Activated CD8-positive, alpha-beta memory T cell treated with anti-CD3 and anti-CD28 coated beads for 1 hour (primary cell): ENCODE measurements around the gene EIF5A2.
A peak's percentile ranks its signal among the peaks of the same experiment; 100 is the strongest.
"Not testable (repeated sequence)": the region's sequence is repeated elsewhere in the genome, so short reads cannot be mapped to it uniquely, and the experiment has no call there.

Source experiments
- DNase-seq, 2 donors: peaks; one replicate each; pipeline ENCODE4 v3.0.0-alpha.2; 2020; ENCODE audit warnings: low read depth in 1 of 2; ENCODE audit errors: extremely low read depth in 1 of 2

The EIF5A2 gene

DNA sequence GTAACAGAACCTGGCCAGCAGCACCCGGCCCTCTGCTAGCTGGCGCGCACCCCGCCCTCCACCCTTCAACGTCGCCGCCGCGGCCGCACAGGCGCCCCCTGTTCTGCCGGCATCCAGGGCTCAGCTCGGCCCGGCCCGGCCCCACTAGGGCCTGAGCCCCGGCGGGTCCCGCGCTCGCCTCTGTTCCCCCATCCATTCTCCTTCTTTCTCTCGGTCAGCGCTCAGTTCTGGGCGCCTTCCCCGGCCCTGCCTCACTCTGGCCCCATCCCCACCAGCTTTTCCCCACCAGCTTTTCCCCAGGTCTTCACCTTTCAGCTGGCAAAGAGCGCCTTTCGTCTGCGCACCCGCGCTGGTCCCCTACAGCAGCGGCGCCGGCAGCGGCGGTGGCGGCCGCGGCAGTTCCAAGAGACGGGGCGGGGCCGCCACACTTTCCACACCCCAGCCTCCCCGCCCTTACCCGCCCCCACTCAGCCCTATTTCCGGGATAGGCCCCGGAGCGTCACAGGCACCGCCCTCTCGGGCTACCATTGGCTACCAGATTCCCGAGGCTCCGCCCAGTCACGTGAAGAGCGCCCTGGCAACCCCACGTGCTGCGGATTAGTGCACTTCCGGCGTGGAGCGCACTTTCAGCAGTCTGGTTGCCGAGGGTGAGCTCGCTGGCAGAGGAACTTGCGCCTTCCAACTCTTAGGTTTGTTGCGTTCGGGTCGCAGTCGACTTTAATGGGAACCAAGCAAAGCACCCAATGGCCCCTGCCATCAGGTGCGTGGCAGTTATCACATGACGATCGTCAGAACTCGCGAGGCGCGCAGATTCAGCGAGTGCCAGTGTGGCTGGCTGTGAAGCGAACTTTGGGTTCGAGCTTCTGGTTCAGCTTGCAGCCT lies at the start of gene EIF5A2:
TSS of gene EIF5A2 (minus strand) at position 403 of the 882 bp plus-strand sequence. CDS start 831 bp downstream, outside the sequence.
- peak; percentile 89 to 90 for DNase-seq

DNA sequence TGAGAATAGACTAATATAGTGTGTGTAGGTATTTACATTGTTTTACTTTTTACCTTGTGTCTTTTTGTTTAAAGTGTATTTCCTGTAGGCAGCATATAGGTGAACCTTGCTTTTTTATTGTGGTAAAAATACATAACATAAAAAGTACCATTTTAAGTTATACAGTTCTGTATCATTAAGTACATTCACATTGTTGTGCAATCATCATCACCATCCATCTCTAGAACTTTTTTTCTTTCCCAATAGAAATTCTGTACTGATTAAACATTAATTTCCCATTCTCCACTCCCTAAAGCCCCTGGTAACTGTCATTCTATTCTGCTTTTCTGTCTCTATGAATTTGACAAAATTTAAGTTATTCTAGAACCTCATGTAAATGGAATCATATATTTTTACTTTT lies 48.2 kb upstream of the EIF5A2 start:
- no peak for DNase-seq

DNA sequence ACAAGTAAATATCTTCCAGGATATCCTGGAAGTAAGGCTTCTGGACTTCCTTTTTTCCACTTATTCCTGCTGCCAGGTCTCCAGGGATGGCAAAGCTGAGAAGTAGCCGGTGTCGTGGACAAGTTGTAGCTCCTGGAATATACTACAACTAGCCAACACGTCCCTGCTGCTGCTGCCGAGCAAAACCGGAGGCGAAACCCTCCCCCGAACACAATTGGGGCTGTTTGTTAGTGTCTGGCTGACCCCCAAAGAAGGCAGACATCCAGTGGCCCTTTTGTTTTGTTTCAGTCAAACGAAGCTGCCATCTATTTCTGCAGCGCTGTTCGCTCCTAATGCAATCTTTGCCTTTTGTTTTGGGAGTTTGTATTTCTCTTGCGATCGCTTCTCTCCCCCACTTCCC lies 45.3 kb upstream of the EIF5A2 start:
- DNase-seq, result no peak

DNA sequence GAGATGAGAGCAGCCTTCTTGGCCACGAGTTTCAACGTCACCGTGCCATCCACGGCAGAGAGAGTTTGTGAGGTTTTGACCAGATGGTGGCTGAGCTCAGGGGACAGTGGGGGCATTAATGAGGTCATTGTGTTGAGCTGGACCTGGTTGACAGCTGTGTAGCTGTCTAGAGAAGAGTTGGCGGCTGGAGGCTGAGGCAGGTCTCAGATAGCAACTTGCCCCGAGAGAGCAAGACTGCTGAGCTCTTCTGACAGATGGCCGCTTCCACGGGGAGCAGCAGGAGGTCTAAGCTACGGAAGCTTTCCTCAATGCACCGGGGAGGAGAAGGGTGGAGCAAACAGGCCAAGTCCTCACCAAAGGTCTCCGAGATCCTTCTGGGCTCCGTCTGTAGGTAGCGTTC lies 44.8 kb upstream of the EIF5A2 start:
- no peak for DNase-seq

DNA sequence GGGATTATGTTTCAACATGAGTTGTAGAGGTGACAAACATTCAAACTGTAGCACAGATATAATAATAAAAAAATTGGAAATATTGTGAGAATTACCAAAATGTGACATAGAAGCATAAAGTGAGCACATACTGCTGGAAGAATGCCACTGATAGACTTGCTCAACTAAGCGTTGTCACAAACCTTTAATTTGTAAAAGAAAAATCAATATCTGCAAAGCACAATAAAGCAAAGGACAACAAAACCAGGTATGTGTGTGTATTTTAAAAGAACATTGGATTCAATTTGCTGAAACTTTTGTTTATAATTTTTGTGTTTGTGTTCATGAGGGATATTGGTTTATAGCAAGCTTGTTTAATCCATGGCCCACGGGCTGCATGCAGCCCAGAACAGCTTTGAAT lies 40.8 kb upstream of the EIF5A2 start:
- DNase-seq, result no peak

DNA sequence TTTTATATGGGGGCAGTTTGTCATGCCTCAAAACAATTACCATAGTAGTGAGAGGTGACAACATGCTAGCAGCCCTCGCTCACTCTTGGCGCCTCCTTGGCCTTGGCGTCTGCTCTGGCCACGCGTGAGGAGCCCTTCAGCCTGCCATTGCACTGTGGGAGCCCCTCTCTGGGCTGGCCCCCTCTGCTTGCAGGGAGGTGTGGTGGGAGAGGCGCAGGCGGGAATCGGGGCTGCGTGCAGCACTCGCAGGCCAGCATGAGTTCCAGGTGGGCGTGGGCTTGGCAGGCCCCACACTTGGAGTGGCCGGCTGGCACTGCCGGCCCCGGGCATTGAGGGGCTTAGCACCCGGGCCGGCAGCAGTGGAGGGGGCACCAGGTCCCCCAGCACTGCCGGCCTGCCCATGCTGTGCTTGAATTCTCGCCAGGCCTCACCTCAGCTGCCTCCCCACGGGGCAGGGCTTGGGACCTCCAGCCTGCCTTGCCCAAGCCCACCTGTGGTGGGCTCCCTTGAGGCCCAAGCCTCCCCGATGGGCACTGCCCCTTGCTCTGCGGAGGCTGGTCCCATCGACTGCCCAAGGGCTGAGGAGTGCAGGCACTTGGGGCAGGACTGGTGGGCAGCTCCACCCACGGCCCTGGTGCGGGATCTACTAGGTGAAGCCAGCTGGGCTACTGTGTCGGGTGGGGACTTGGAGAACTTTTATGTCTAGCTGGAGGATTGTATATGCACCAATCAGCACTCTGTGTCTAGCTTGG lies 38.8 kb upstream of the EIF5A2 start:
- no peak for DNase-seq

DNA sequence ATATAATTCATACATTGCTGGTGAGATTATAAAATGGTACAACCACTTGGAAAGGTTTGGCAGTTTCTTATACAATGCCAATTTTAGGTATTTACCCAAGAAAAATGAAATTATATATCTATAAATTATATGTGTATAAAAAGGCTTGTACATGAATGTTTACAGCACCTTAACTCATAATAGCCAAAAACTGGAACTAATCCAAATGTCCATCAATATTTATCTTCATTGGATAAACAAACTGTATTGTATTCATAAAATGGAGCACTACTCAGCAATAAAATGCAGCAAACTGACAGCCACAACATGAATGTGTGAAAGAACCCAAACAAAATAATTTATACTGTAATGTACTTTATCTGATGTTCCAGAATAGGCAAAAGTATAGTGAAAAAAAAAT lies 33.6 kb upstream of the EIF5A2 start:
- DNase-seq, result no peak

DNA sequence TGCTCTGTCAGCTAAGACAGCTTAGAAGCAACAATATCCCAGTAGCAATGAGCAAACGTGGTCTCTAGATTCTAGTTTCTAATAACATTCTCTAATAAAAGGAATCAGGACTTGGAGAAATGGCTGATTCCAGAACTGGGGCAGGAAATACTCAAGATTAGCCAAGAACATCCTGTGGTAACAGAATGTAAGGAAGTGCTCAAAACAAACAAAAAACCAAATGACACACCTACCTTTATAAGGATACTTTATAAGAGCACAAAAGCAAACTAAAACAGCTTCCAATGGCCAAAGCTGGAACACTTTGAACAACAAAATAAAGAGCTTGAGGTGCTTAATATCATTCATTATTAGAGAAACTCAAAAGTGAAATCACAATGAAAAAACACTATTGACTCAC lies 33.1 kb upstream of the EIF5A2 start:
- no peak for DNase-seq

DNA sequence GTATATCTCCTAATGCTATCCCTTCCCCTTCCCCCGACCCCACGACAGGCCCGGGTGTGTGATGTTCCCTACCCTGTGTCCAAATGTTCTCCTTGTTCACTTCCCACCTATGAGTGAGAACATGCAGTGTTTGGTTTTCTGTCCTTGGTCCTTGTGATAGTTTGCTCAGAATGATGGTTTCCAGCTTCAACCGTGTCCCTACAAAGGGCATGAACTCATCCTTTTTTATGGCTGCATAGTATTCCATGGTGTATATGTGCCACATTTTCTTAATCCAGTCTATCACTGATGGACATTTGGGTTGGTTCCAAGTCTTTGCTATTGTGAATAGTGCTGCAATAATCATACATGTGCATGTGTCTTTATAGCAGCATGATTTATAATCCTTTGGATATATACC lies 24.6 kb upstream of the EIF5A2 start:
- not testable (repeated sequence) for DNase-seq

DNA sequence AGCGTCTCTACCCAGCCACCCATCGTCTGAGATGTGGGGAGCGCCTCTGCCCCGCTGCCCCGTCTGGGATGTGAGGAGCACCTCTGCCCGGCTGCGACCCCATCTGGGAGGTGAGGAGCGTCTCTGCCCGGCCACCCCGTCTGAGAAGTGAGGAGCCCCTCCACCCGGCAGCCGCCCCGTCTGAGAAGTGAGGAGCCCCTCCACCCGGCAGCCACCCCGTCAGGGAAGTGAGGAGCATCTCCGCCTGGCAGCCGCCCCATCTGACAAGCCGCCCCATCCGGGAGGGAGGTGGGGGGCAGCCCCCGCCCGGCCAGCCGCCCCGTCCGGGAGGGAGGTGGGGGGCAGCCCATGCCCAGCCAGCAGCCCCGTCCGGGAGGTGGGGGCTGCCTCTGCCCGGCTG lies 15.1 kb upstream of the EIF5A2 start:
- not testable (repeated sequence) for DNase-seq

DNA sequence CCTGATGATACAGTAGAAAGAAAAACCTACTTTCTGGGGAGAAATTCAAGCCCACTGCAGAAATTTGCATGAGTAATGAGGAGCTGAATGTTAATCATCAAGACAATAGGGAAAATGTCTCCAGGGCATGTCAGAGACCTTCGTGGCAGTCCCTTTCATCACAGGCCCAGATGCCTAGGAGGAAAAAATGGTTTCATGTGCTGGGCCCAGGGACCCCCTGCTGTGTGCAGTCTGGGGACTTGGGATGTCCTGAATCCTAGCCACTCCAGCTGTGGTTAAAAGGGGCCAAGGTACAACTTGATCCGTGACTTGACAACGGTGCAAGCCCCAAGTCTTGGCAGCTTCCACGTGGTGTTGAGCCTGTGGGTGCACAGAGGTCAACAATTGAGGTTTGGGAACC lies 10.3 kb upstream of the EIF5A2 start:
- no peak for DNase-seq

DNA sequence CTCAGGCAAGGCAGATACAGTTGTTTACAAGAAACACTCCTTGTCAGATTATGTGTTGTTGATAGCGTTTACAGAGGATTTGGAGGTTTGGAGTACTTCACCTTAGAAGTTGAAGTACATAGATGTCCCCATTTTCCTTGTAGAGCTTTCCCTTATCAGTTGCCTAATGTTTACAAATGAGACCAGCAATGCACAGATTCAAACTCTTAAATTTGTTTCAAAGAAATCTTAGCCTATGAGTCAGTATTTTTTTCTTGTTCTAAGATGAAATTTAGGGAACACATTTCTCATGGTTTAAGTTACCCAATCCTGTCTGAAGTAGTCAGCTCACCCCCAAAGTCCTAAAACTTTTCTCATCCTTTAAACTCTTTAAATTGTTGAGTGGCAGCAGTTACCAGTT lies 6.3 kb upstream of the EIF5A2 start:
- no peak for DNase-seq

DNA sequence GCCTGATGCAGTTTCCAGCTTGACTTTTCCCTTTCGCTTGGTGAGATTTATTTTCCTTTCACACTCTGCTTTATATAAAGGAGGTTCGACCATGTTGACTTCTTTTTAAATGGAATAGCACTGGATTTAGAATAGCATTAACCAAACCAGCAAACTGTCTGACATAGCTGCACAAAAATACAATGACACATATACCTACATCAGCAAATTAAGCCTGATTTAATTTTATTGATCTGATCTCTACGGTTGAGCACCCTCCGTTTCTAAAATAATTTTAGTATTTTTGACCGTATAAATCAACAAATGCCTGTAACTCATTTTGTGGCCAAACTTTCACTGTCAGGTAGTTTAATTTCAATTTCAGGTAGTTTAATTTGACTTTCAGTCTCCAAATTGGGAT lies 5.8 kb upstream of the EIF5A2 start:
- DNase-seq, result no peak

DNA sequence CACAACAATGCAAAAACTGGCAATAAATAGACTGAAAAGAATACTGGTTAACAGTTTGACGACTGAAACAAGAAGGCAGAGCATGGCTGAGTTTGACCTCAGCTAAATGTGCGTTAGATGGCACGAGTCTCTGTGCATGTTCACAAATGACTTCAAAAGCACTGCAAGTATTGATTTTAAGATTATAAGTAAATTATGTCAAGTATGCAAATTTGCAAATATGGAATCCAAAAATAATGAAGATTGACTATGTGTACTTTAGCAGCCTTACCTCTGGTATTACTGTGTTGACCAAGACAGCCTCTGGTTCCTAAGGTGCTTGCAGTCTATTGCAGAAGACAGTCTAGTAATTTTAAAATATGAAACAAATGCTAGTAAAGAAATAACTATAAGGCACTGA lies 2.6 kb upstream of the EIF5A2 start:
- DNase-seq, result no peak

DNA sequence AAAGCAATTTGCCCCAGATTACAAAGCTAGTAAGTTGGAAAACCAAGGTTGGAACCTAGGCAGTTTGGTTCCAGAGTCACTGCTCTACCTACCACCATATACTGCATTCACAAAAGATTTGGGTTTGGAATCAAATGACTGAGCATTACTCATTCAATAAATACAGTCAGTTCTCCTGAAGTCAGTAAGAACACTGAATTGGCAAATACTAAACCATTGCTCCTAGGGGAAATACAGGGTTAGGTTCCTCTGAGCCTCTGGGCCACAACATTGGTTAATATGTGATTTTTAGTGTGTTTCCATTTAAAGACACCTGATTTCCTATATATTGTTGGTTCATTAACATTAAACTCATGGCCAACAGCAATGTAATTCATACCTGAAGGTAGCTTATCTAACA lies 2.1 kb upstream of the EIF5A2 start:
- DNase-seq, result no peak

DNA sequence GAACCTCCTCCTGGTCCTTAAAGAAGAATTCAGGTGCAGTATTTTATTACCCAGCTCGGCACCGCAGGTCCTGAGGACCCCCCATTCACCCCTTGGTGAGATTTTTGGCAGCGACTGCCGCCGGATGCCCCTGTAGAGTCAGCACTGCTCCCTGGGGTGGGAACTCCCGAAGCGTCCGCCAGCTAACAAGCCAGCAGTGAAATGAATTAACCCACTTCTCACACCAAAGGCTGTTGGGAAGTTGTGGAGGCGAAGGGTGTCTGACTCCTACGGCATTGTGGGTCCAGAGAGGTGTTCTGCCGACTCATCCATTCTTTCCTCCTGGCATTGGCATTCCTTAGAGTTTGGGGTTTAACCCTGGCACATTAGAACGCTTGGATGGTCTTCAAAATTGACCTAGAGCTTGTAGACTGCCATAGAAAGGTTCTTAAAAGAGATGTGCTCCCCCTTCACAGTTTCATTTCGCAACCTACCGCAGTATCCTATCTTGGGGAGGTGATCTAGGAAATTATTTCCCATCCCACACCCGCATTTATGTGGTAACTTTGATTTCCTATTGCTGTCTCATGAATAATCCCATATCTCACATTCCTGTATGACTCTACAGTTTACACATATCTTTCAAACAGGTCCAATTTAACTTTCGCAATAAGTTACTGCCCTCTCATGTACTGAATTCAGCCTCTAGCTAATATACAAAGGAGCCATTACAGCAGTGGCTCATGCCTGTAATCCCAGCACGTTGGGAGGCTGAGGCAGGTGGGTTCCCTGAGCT lies 879 bp upstream of the EIF5A2 start:
- DNase-seq, result no peak

DNA sequence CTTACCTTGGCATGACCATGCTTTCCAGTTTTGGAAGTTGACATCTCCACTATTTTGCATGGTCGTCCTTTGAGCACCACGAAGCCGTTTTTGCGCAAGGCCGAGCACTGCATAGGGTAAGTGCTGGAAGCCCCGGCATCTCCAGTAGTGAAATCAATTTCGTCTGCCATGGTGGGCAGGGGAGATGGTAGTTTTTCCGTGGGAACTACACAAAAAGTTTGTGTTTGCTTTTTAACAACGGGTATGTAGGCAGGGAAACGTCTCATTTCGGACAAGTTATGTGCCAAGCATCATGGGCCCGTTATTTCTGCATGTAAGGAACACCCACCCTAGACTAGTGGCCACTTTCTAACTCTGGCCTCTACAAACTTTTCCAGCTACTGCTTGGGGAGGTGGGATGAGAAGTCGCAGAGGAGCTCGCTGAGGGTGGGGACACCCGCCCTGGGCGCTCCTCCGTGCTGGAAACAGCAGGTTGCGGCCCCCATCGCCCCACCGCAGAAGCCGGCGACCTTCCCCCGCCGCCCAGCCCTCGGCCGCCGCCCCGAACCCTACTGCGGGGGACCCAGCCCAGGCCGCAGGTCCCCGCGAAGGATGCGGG lies 701 bp downstream of the EIF5A2 start:
- DNase-seq, result no peak

DNA sequence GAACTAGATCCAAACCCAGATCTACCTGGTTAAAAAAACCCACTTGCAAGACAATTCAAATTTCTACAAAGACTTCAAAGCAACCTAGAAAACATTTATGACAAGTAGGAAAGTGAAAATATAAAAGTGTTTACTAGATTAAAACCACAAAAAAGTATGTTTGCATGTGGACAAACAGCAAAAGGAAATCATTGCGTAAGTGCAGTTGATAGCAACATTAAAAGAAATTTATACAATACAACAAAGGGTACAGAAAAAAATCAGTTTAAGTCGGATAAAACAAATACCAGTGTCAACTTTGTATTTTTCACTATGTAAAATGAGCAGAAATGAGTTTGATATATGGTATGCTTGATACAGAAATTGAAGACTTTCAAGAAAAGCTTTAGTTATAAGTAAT lies 2.6 kb downstream of the EIF5A2 start:
- no peak for DNase-seq

DNA sequence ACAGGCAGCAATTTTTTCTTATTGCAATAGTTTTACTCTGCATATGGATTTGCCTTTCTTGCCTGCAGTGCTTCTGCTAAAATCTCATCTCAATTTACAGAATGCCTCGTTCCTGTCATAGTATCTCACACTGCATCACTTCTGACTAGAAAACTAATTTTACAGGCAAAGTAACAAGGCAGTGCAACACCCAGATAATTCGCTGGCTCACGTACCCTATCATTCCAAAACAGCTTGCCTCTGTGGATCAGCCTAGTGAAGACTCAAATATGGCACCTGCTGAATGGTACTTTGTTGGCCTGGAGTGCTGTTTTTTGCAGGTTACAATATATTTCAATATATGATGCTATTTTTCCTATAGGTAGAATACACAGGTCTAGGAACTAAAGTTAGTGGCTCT lies 5.3 kb downstream of the EIF5A2 start:
- no peak for DNase-seq

DNA sequence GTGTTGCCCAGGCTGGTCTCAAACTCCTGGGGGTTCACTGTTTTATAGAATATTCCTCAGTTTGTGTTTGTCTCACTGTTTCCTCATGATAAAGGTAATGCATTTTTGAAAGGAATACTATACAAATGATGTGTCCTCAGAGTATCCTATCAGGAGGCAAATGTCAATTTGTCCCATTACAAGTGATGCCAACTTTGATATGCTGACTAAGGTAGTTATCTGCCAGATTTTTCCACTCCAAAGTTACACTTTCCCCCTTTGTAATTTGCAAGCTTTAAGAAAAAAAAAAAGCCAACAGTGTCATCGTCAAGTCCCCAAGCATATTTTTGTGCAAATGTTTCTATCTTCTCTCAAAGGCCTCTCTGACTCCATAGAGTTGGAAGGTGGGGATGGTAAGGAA lies 9.0 kb downstream of the EIF5A2 start:
- no peak for DNase-seq

DNA sequence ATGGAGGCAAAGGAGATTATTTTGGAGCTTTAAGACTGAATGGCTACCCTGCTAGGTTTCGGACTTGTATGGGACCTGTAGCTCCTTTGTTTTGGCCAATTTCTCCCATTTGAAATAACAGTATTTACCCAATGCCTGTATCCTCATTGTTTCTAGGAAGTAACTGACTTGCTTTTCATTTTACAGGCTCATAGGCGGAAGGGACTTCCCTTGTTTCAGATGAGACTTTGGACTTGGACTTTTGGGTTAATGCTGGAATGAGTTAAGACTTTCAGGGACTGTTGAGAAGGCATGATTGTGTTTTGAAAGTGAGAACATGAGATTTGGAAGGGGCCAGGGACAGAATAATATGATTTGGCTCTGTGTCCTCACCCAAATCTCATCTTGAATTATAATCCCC lies 10.5 kb downstream of the EIF5A2 start:
- no peak for DNase-seq
